HUES64 (cell line): ENCODE data around the gene CEBPA.

Experiments used
- H3K27ac ChIP-seq: 2 replicates; pipeline ENCODE4 v1.7.0; 2013; ENCODE audit warnings: low read depth, low read length, inconsistent platforms
- H3K27me3 ChIP-seq: 2 replicates; pipeline ENCODE4 v1.6.1; 2013; ENCODE audit warnings: mild to moderate bottlenecking, low read length; ENCODE audit not compliant: insufficient read depth
- H3K36me3 ChIP-seq: 2 replicates; pipeline ENCODE4 v1.6.1; 2013; ENCODE audit warnings: mild to moderate bottlenecking, low read length; ENCODE audit not compliant: insufficient read depth
- H3K4me1 ChIP-seq: 2 replicates; pipeline ENCODE4 v1.6.1; 2013; ENCODE audit warnings: mild to moderate bottlenecking, low read length, moderate library complexity; ENCODE audit not compliant: insufficient read depth
- H3K4me3 ChIP-seq: 2 replicates; pipeline ENCODE4 v1.5.1; 2013; ENCODE audit warnings: mild to moderate bottlenecking, low read length, moderate library complexity
- H3K9ac ChIP-seq: 2 replicates; pipeline ENCODE4 v1.6.1; 2013; ENCODE audit warnings: mild to moderate bottlenecking, low read depth, low read length
- H3K9me3 ChIP-seq: 2 replicates; pipeline ENCODE4 v1.6.1; 2013; ENCODE audit warnings: low read depth, low read length; ENCODE audit not compliant: insufficient read depth
- WGBS: fragments of 150-250, 120-280 bp; methylation state at CpG from one replicate; pipeline ENCODE4 v1.1.7; 2013; ENCODE audit warnings: missing lambda C conversion rate; 5-methylcytosine and 5-hydroxymethylcytosine counted together

The CEBPA gene

DNA sequence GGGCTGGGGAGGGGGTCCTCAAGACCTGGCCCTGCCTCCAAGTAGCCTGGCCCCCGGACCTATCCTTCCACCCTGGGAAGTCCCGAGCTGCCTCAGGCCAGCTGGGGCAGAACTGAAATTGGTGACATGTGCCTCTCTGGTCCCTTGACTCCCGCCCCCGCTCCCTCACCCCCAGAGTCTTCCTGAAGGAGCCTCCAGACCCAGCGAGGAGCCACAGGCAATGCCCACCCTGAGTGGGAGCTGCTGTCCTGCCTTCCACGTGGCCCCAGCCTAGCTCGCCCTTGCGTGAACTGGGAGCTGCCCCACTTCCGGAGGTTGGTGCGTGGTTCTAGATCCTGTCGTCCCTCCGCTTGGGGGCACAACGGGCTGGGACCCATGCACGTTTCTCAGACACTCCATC is 34.6 kb downstream of the CEBPA start:
- Histone ChIP-seq H3K4me1 (no peaks in the 10 kb centered on the region), H3K36me3 (no peaks in the 10 kb centered on the region), H3K27ac (no peak overlapping the region), H3K4me3 (no peak overlapping the region), H3K27me3 (no peaks in the 10 kb centered on the region), H3K9ac (no peak overlapping the region), H3K9me3 (no peaks in the 10 kb centered on the region)
- 89% methylated on average over 14 of the region's 14 CpGs for WGBS

DNA sequence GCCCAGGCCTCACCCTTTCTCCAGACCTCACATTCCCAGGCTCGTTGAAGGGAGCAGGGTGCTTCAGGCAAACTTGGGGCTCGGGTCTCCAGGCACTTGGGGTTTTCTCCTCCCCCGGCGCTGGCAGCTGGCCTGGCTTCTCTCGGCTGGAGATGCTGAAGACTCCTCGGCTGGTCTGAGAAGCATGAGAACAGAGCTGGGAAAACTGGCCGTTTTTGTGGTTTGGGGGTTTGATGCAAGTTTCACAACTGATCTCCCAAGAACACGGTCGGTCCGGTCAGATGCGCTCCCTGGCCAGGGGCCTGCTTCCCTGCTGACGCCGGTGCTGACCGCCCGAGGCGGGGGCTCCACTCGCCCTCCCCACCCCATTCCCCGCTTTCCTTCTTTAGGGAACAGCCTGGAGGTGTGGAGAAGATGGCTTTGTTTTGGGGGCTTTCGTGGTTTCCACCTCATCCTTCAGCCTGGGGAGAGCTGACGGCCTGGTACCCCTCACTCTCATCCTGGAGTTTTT is 35.3 kb downstream of the CEBPA start:
- no peaks in the 10 kb centered on the region for H3K4me1 ChIP-seq
- no peak overlapping the region for H3K9ac ChIP-seq
- H3K9me3 ChIP-seq = no peaks in the 10 kb centered on the region
- no peaks in the 10 kb centered on the region for H3K27me3 ChIP-seq
- no peak overlapping the region for H3K27ac ChIP-seq
- 92% methylated on average over 16 of the region's 20 CpGs for WGBS
- H3K36me3 ChIP-seq = no peaks in the 10 kb centered on the region
- no peak overlapping the region for H3K4me3 ChIP-seq

DNA sequence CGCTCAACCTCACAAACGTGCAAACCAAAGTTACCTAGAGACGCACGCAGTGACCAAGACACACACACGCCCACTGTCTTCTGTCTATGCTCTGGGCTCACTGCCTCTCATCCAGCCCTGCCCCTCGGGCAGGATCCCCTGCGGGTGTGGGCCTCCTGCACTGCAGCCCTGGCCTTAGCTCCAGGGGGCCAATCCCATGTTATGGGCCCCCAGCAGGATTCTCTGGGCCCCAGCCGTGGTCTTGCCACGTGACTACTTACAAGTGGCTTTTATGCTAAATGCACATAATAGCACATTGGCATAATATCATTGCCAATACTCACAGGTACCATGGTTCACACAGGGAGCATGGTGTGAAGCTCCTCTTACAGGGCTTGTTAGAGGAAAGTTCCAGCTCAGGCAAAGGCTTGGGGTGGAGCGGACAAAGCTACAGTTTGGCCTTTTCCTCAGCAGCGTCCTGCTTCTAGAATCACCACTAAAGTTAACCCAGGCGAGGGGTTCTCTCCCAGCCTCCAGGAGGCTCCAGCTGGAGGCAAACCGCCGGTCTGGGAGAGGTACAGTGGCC is 37.4 kb downstream of the CEBPA start:
- no peaks in the 10 kb centered on the region for H3K4me1 ChIP-seq
- WGBS = 93% methylated on average over 14 of the region's 14 CpGs
- no peak overlapping the region for H3K9ac ChIP-seq
- H3K27ac ChIP-seq = no peak overlapping the region
- H3K36me3 ChIP-seq = no peaks in the 10 kb centered on the region
- no peaks in the 10 kb centered on the region for H3K27me3 ChIP-seq
- H3K9me3 ChIP-seq = no peaks in the 10 kb centered on the region
- H3K4me3 ChIP-seq = no peak overlapping the region

DNA sequence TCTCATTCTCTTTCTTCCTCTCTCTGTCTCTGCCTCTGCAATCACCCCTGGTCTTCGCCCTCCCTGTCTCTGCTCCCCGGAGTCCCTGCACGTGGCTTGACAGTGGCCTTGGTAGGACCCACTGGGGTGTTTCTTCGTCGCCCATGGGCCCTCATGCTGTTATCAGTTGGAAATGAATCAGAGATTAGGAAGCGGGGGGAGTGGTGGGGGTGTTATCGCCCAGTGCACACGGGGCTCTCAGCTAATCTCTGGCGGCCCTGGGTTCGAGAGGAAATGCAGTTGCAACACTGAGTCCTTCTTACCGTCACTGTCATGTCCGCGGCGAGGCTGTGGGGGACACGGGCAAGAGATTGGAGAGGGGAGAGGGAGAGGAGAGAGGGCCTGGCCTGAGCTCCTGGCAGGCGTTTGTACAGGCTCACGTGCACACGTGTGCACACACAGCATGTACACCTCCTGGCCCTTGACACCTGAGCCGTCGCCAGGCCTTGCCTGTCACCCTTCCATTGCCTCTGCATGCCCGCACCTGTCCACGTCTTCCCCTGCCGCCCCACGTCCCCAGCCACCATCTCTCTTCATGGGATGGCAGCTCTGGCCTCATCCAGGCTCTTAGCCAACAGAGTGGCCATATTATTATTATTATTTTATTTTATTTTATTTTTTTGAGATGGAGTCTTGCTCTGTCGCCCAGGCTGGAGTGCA is 38.9 kb downstream of the CEBPA start:
- Histone ChIP-seq H3K36me3 (no peaks in the 10 kb centered on the region), H3K4me1 (no peaks in the 10 kb centered on the region), H3K9ac (no peak overlapping the region), H3K9me3 (no peaks in the 10 kb centered on the region), H3K27ac (no peak overlapping the region), H3K4me3 (no peak overlapping the region), H3K27me3 (no peaks in the 10 kb centered on the region)
- 89% methylated on average over 25 of the region's 25 CpGs for WGBS

DNA sequence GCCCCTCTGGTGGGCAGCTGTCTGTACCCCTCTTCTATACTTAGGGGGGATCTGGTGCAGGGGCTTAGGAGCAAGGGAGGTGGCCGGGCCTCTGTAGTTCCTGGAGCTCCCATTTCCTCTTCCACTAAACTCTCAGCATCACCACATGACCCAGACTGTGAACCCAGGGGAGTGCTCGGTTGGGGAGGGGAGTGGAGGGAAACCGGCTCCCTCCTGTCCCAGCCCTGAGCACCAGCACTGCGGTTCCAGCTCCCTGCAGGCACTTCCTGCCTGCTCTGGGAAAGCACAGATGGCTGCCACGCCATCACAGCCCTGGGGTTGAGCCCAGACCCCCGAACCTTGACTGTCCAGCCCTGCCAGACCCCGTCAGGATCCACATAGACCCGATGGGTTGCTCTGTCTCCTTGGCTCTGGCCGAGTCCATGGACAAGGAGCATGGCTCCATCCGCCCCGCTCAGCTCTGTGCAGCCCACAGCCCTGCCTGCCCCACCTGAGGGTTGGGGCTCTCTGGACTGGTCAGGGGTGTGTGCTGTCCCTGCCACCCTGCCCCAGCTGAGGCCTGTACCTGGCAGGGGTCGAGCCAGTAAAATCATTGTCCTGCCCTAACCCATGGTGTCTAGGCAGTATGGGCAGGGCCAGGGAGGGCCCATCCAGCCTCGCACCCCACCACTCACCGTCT is 40.7 kb downstream of the CEBPA start:
- no peaks in the 10 kb centered on the region for H3K36me3 ChIP-seq
- 0 out of 2 replicates have a peak, but pooled peaks cover 2% of the 10 kb centered on the region for H3K9me3 ChIP-seq
- no peak overlapping the region for H3K27ac ChIP-seq
- no peak overlapping the region for H3K4me3 ChIP-seq
- WGBS = 70% methylated on average over 13 of the region's 14 CpGs
- H3K9ac ChIP-seq = no peak overlapping the region
- no peaks in the 10 kb centered on the region for H3K27me3 ChIP-seq
- no peaks in the 10 kb centered on the region for H3K4me1 ChIP-seq

DNA sequence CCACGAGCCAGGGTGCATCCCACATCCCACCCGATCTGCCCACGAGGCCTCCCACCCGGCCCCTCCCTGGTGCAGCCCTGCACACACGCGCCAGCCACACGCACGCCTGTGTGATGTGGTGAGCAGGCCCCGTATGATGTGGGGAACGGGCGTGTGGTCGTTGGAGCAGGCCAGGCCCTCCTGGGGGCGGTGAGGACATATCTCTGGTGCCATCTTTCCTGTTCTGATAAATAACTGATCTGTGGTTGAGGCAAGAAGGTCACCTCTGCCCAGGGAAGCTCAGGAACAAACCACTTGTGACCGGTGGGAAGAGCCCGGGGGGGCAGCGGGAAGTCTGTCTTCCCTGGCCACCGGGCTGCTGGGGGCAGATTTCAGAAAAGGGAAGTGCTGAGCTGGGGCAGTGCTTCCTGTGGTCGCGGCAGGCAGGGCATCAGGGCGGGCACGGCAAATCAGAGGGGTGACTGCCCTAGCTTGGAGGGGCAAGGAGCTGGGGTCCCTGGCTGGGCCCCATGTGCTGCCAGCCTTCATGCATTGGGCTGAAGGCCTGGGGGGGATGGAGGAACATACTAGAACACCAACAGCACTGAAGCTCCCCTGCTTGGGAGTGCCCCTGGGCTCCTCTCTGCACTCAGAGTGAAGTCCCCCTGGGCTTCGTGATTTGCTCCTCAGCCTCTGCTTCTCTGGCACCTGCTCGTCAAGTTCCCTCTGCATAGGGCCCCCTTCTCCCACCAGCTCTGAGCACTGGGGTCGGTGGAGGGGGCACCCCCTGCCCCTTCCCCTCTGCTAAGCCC is 41.5 kb downstream of the CEBPA start:
- H3K36me3 ChIP-seq = no peaks in the 10 kb centered on the region
- no peaks in the 10 kb centered on the region for H3K4me1 ChIP-seq

DNA sequence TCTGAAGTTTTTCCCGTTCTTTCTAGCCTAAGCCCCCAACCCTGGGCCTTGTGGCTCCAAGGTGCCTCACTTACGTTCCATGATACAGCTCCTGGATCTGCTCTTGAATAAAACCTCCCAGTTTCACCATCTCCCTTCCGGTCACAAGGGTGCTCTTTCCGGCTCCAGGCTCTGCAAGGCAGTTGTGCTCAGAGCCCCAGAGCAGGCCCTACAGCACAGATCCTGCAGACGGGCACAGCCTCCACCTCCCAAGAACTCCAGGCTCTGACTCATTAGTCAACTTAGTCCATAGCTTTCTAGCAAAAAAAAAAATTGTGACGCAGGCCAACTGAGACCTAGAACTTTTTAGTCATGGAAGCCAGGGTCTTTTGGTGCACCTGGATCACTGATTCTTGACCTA is 42.8 kb downstream of the CEBPA start:
- Histone ChIP-seq H3K27ac (no peak overlapping the region), H3K4me3 (no peak overlapping the region), H3K36me3 (no peaks in the 10 kb centered on the region), H3K9ac (no peak overlapping the region), H3K9me3 (0 out of 2 replicates have a peak, but pooled peaks cover 2% of the 10 kb centered on the region), H3K4me1 (no peaks in the 10 kb centered on the region), H3K27me3 (no peaks in the 10 kb centered on the region)
- 89% methylated on average over 6 of the region's 6 CpGs for WGBS

More for the DNA sequence above, 41.5 kb downstream of the CEBPA start:
- no peak overlapping the region for H3K9ac ChIP-seq
- WGBS = 88% methylated on average over 24 of the region's 24 CpGs
- no peaks in the 10 kb centered on the region for H3K27me3 ChIP-seq
- no peak overlapping the region for H3K4me3 ChIP-seq
- no peak overlapping the region for H3K27ac ChIP-seq
- H3K9me3 ChIP-seq = 0 out of 2 replicates have a peak, but pooled peaks cover 2% of the 10 kb centered on the region

DNA sequence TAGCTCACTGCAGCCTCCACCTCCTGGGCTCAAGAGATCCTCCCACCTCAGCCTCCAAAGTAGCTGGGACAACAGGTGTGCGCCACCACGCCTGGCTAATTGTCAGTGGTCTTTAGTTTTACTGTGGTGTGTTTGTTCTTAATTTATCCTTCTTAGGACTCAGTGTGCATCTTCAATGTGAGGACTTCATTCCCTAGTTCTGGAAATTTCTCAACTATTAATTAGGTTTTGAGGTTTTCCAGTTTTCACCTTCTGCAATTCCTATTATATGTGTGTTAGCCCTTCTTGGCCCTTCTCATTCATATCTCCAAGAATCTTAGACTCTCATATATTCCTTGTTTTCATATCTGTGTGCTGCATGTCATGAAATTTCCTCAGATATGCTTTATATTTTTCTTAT is 44.5 kb downstream of the CEBPA start:
- 0 out of 2 replicates have a peak, but pooled peaks cover 2% of the 10 kb centered on the region for H3K9me3 ChIP-seq
- no peak overlapping the region for H3K4me3 ChIP-seq
- H3K27ac ChIP-seq = no peak overlapping the region
- no peaks in the 10 kb centered on the region for H3K27me3 ChIP-seq
- no peaks in the 10 kb centered on the region for H3K4me1 ChIP-seq
- no CpG with 5 or more reads among the region's 2 CpGs for WGBS
- no peaks in the 10 kb centered on the region for H3K36me3 ChIP-seq
- no peak overlapping the region for H3K9ac ChIP-seq

DNA sequence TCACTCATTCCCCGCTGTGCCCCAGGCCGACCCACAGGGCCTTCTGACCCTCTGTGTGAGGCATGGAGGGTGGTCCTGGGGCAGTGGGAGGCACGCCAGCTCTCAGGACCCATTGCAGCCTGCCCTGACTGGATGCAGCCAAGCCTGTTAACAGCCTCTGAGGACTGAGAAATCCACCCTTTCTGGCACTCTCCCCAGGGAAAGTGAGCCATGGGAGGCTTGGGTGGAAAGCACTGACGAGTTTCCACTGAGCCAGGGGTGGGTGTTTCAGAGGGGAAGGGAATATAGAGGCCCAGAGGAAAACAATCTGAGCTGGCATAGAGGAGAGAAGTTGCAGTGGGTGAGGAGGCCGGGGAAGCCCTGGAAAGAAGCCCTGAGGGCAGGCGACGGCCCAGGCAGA is 46.1 kb downstream of the CEBPA start:
- Histone ChIP-seq H3K27ac (no peak overlapping the region), H3K9ac (no peak overlapping the region), H3K27me3 (no peaks in the 10 kb centered on the region), H3K4me1 (no peaks in the 10 kb centered on the region), H3K36me3 (no peaks in the 10 kb centered on the region), H3K9me3 (0 out of 2 replicates have a peak, but pooled peaks cover 2% of the 10 kb centered on the region), H3K4me3 (no peak overlapping the region)
- 86% methylated on average over 7 of the region's 7 CpGs for WGBS

DNA sequence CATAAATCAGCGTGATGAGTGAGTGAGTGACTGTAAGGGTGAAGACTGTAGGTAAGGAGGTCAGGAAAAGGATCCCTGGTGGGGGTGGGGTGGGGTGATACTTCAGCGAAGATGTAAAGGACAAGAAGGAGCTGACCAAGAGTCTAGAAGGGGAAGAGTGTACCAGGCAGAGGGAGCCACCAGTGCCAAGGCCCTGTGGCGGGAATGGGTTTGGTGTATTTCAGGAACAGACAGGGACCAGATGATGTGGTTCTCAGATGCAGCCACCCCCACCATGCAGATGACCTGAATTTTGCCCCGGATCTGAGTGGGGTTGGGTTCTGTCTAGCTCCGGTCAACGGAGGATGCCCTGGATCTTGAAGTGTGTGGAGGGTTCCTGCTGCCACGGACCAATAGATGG is 46.6 kb downstream of the CEBPA start:
- Histone ChIP-seq H3K36me3 (no peaks in the 10 kb centered on the region), H3K9ac (no peak overlapping the region), H3K9me3 (0 out of 2 replicates have a peak, but pooled peaks cover 2% of the 10 kb centered on the region), H3K4me1 (no peaks in the 10 kb centered on the region), H3K4me3 (no peak overlapping the region), H3K27me3 (no peaks in the 10 kb centered on the region), H3K27ac (no peak overlapping the region)
- WGBS = 91% methylated on average over 7 of the region's 7 CpGs
